Lower leg skin (tissue), 3 donors: ENCODE results near the gene CARD11.

Source experiments
- CTCF ChIP-seq, 3 donors: fragments of 450-650 bp; IDR thresholded peaks; one replicate each; pipeline ENCODE4 v1.5.1; 2016; ENCODE audit warnings: antibody characterized with exemption in 3 of 3, mild to moderate bottlenecking in 3 of 3, moderate library complexity in 2 of 3
- POLR2A ChIP-seq, 2 donors: fragments of 450-650 bp; IDR thresholded peaks; one replicate each; pipeline ENCODE4 v1.6.1; 2016 to 2017; ENCODE audit warnings: antibody characterized with exemption in 2 of 2, mild to moderate bottlenecking in 1 of 2, moderate library complexity in 1 of 2

DNA sequence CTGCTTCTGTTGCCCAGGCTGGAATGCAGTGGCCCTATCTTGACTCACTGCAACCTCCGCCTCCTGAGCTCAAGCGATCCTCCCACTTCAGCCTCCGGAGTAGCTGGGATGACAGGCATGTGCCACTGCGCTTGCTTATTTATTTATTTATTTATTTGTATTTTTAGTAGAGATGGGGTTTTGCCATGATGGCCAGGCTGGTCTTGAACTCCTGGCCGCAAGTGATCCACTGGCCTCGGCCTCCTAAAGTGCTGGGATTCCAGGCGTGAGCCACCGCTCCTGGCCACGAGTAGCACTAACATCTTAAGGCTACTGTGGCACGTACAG is 70.9 kb downstream of the CARD11 start:
- TF ChIP-seq CTCF (IDR thresholded peaks at IDR 0.05) = no peak
- no peak for TF ChIP-seq POLR2A (IDR thresholded peaks at IDR 0.05)
